Adipose tissue (tissue), 3 donors: ENCODE measurements around the gene AHSG. TPM values are rescaled to one million over a fixed set of nuclear protein-coding genes. Genes with fewer than 3 reads are reported as not detected.
"Not testable (repeated sequence)": the region's sequence is repeated elsewhere in the genome, so short reads cannot be mapped to it uniquely, and the experiment has no call there.

Source experiments
- H3K27ac ChIP-seq: one replicate; pipeline ENCODE4 v1.5.1; 2013; ENCODE audit warnings: low read depth, low read length
- WGBS, 3 donors: extraction: QIAGEN DNeasy Blood & Tissue Kit; methylation state at CpG; one replicate each; pipeline ENCODE4 v1.1.7; 2013; 5-methylcytosine and 5-hydroxymethylcytosine counted together
- polyA plus RNA-seq, 3 donors: library from polyadenylated mRNA; stranded (reverse); fragments of 200-250 nt; gene quantifications; one replicate each; pipeline ENCODE4 v1.2.3, GENCODE V29; 2013
- donor health status: healthy with polysubstance abuse.
- donor health status: Bipolar disorder and iron deficiency.
- donor health status: healthy.

Gene AHSG
- polyA plus RNA-seq, 3 donors: 0.06 TPM; not detected in 2

GRCh38 chr3:186630950-186631641, 18.2 kb downstream of the AHSG start:
- no peak overlapping the region for H3K27ac ChIP-seq
- 70 to 85% (median 70%) methylated on average over 6 of the region's 6 CpGs for WGBS, 3 donors

- H3K27ac ChIP-seq: no peak overlapping the region
These were observed 20.6 kb downstream of the AHSG start for GRCh38 chr3:186633481-186633880.

GRCh38 chr3:186634207-186634606, 21.3 kb downstream of the AHSG start:
- H3K27ac ChIP-seq: not testable (repeated sequence)
- WGBS, 3 donors: 56 to 93% (median 86%) methylated on average over 5 of the region's 5 CpGs

GRCh38 chr3:186635532-186635931, 22.7 kb downstream of the AHSG start:
- 75 to 88% (median 88%) methylated on average over 3 of the region's 3 CpGs for WGBS, 3 donors
- no peak overlapping the region for H3K27ac ChIP-seq

GRCh38 chr3:186636536-186636935, 23.7 kb downstream of the AHSG start:
- 68 to 80% (median 78%) methylated on average over 7 of the region's 7 CpGs for WGBS, 3 donors

DNA sequence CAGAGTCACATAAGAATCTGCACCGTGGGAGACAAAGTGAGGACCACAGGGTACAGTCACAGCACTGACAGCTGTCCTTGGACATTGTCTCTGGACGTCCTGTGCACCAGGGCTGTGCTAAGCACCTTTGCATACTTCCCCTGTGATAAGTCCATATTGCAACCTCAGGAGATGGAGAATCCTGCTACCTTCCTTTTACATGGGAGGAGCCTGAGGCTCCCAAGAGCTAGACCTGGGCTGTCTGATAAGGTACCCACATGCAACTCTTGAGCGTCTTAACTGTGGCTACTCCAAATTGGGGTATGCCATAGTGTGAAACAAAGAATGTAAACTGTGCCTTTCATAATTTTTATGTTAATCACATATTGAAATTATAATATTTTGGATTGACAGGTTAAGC, 24.8 kb downstream of the AHSG start:
- WGBS, 3 donors: 58 to 70% (median 65%) methylated on average over 3 of the region's 3 CpGs
- H3K27ac ChIP-seq: no peak overlapping the region

More at GRCh38 chr3:186636536-186636935, 23.7 kb downstream of the AHSG start:
- no peak overlapping the region for H3K27ac ChIP-seq

GRCh38 chr3:186638259-186638658, 25.4 kb downstream of the AHSG start:
- 81 to 90% (median 84%) methylated on average over 2 of the region's 2 CpGs for WGBS, 3 donors
- H3K27ac ChIP-seq: no peak overlapping the region

DNA sequence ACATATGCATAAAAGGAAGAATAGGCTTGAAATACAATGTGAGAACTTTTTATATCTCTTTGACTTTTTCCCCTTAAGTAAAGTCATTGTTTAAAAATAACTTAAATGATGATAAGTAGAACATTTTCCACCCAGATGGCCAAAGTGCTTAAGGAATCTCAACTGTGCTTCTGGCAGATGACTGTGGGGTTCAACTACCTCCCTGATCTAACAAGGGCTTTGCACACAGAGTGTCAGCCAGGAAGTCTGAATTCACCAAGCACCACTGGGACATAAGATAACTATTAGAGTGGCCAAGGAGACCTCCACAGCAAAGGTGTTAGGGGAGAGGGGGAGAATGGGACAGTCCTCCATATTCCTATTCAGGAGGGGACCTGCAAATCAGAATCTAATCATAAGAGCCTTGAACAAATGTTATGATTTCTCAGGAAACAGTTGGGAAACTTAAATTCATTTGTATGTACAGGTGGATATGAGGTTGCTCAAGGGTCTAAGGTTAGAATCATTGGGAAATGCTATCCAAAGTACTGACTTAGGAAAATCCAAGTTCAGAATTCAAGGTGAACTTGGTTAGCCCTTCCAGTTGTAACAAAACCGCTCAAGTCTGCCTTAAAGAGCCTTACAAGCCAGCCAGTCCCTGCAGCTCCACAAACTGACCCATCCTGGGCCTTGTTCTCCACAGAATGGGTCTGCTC, 27.1 kb downstream of the AHSG start, which contains the start of gene FETUB:
TSS of gene FETUB (plus strand) at position 622 of the 695 bp plus-strand sequence. CDS start at position 684, 62 bp downstream.
- 68 to 96% (median 80%) methylated on average over 1 of the region's 1 CpG for WGBS, 3 donors
- H3K27ac ChIP-seq: no peak within 1 kb of the TSS

DNA sequence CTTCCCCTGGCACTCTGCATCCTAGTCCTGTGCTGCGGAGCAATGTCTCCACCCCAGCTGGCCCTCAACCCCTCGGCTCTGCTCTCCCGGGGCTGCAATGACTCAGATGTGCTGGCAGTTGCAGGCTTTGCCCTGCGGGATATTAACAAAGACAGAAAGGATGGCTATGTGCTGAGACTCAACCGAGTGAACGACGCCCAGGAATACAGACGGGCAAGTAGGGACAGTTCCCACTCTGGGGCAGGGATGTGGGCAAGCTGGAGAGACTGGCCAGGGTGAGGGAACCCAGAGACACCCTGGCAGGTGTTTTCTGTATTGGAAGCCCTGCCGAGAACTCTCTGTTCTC, 27.6 kb downstream of the AHSG start:
- no peak overlapping the region for H3K27ac ChIP-seq
- 65 to 68% (median 67%) methylated on average over 9 of the region's 9 CpGs for WGBS, 3 donors

DNA sequence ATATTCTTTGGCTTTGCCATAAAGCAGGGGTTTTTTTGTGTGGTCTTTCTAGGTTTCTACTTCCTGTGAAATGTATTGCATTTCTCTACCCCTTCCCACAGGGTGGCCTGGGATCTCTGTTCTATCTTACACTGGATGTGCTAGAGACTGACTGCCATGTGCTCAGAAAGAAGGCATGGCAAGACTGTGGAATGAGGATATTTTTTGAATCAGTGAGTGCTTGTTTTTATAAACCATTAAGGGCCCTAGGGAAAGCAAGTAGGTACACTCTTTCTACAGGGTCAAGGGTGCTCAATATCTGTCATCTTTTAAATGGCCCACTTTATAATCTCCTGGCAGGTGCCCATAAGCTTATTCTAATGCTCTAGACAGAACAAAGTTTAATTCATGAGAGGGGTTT, 28.1 kb downstream of the AHSG start:
- H3K27ac ChIP-seq: no peak overlapping the region

DNA sequence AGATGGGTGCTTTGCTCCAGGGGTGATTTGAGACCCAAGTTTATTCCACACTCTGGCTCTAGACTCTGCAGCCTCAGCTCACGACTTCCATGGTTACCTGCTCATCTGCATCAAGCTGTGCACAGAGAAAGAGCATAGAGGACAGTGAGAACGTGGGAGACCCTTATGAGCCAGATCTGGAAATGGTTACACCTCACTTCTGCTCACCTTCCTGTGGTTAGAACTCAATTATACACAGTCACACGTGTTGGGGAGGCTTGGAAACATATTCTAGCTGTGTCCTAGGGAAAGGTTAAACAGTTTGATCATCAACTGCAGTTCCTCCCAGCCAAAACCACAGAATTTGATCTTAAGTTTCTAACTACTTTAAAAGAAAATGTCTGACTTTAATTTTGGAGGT, 29.2 kb downstream of the AHSG start:
- 36 to 44% (median 42%) methylated on average over 3 of the region's 3 CpGs for WGBS, 3 donors
- H3K27ac ChIP-seq: no peak overlapping the region

DNA sequence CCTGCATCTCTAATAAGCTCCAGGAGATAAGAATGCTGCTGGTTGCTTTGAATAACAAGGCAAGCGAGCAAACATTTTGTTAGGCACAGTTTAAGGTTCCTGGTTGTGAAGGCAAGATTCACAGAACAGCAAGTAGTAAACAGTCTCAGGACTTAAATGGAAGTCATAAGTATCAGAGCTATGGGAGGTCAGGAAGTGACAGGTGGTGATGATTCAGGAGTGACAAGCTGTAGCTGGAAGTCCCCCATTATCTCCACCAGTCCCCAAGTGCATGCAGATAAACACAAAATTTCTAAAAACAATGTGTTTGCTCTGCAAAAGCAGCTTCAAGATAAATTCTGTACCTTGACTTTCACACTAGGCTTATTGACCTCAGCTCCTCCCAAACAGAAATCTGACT, 30.6 kb downstream of the AHSG start:
- 73 to 79% (median 78%) methylated on average over 1 of the region's 1 CpG for WGBS, 3 donors
- H3K27ac ChIP-seq: no peak overlapping the region

GRCh38 chr3:186644683-186645082, 31.8 kb downstream of the AHSG start:
- 63 to 84% (median 78%) methylated on average over 3 of the region's 3 CpGs for WGBS, 3 donors
- no peak overlapping the region for H3K27ac ChIP-seq

DNA sequence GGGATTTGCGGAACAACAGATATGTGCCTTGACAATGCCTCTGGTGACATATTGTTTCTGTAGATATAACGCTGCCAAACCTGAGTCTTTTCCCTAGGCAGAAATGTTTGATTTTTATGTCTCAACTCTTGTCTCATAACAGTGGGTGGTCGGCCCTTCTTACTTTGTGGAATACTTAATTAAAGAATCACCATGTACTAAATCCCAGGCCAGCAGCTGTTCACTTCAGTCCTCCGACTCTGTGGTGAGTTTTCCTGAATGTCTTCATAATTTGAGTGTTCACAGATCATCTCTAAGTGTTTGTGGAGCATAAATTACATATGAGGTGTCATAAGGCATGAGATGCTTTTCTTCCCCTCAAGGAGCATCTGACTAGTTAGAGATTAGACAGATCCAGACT, 33.2 kb downstream of the AHSG start:
- no peak overlapping the region for H3K27ac ChIP-seq
- 80 to 85% (median 82%) methylated on average over 4 of the region's 4 CpGs for WGBS, 3 donors

DNA sequence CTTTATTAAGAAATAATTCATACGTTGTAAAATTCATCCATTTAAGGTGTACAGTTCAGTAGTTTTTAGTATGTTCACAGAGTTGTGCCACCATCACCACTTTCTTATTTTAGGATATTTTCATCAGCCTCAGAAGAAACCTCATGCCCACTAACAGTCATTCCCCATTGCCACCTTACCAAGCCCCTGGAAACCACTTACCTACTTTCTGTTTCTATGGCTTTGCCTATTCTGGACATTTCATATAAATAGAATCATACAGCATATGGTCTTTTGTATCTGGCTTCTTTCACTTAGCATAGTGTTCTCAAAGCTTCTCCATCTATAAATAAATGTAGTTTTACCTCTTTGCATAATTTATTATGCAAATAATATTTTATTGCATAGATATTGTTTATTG, 34.0 kb downstream of the AHSG start:
- no peak overlapping the region for H3K27ac ChIP-seq
- WGBS, 3 donors: 68 to 88% (median 70%) methylated on average over 1 of the region's 1 CpG

DNA sequence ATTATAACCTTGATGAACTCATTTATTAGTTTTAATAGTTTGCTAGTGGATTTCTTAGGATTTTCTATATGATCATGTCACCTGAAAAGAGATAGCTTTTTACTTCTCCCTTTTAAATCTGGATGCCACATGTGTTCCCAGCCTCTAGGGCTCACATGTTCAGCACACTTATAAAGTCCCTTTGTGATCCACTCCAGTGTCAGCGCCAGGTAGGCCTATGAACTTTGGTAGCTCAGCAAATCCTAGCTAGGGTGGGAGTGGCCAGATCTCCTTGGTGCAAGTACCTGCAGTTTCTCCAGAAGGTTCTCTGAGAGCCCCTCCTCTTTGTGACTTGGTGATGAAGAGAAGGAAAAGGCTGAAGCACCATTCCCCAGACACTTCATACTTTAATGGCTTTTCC, 36.0 kb downstream of the AHSG start:
- WGBS, 3 donors: 78 to 94% (median 82%) methylated on average over 1 of the region's 1 CpG

DNA sequence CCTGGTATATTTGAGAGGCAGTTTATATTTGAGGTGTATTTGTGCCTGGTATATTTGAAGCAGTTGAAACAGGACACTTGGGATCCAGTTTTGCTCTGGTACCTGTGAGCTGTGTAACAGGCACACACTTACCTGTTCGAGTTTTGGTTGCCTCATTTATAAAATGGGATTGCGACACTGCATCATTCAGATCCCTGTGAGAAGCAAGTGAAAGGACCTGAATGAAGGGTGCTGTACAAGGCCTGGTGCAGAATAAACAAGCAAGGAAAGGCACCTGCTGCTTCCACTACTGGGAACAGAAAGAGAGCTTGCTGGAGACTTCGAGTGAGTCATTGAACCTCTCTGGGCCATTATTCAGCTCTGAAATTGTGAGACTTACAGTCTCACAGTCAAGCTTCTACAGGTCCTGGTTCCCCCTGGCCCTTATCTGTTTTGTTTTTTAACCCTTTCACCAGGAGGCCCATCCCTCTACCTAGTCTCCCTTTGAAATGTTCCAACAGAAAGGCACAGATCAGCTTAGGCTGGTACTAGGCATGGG, 38.9 kb downstream of the AHSG start:
- 70 to 80% (median 79%) methylated on average over 3 of the region's 3 CpGs for WGBS, 3 donors
- H3K27ac ChIP-seq: no peak overlapping the region

More for the DNA sequence above, 36.0 kb downstream of the AHSG start:
- no peak overlapping the region for H3K27ac ChIP-seq

DNA sequence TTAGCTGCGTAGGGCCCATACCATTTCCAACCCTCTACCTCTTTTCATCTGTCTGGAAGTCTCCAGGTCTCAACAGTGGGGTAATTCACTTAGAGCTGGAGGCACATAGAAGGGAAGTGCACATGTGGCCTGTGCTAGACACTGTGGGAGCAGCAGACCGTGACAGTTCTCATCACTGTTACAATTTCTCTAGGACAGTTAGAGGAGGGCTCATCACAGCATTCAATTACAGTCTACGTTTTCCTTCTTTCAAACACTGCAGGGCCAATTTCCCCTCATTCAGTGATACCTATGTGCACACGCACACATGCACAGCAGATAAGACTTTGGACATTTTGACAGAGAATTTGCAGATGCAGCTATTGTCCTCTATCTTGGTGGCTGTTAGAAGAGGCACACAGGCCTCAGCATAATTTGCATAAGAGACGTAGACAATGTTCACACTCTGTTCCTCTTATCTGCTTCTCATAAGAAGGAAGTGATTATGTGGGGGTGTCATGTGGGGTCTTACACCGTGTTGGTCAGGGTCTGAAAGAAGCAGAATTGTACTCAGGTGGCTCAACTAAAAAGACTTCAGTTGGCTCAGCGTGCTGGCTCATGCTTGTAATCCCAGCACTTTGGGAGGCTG, 40.3 kb downstream of the AHSG start:
- H3K27ac ChIP-seq: no peak overlapping the region
- WGBS, 3 donors: 71 to 77% (median 74%) methylated on average over 7 of the region's 7 CpGs

DNA sequence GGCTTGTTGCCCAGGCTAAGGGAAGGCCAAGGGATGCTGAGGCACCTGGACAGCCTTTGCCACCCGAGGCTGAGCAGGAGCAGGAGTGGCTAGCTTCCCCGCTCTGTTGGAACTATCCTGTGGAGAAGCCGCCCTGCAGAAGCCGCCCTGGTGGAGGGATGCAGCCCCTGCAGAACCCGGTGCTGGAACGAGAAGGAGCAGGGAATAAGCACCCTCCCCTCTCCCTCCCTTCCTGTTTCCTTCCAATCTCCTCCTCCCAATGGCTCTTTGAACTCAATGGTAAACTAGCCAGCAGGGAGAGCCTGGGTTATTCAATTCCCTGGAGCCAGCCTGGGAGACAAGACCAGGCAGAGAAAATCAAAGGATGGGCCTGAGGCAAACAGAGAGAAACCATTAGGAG, 41.1 kb downstream of the AHSG start:
- WGBS, 3 donors: 37 to 51% (median 44%) methylated on average over 6 of the region's 6 CpGs
- H3K27ac ChIP-seq: no peak overlapping the region
